GM12892 (cell line): ENCODE results near the gene FAM240A.

Source experiments
- POLR2A ChIP-seq: IDR thresholded peaks from 2 replicates; pipeline ENCODE4 v1.6.1; 2011; ENCODE audit warnings: low read depth, low read length, control low read depth
- POLR2AphosphoS5 ChIP-seq: IDR thresholded peaks from 2 replicates; pipeline ENCODE4 v1.6.1; 2011; ENCODE audit warnings: low read depth, low read length, control low read depth
- TAF1 ChIP-seq: IDR thresholded peaks from 2 replicates; pipeline ENCODE4 v1.6.1; 2011; ENCODE audit warnings: low read depth, mild to moderate bottlenecking, control low read depth, low read length, borderline replicate concordance

- no peak for TF ChIP-seq POLR2A
- no peak for TF ChIP-seq TAF1
- TF ChIP-seq POLR2AphosphoS5: no peak
Observed at GRCh38 chr3:46574881-46575576, 37.3 kb upstream of the FAM240A start.
